HUES64 (cell line): ENCODE data around the gene ITIH1.

ENCODE experiments used
- H3K27ac ChIP-seq: 2 replicates; pipeline ENCODE4 v1.7.0; 2013; ENCODE audit warnings: low read depth, low read length, inconsistent platforms
- H3K27me3 ChIP-seq: 2 replicates; pipeline ENCODE4 v1.6.1; 2013; ENCODE audit warnings: mild to moderate bottlenecking, low read length; ENCODE audit not compliant: insufficient read depth
- H3K36me3 ChIP-seq: 2 replicates; pipeline ENCODE4 v1.6.1; 2013; ENCODE audit warnings: mild to moderate bottlenecking, low read length; ENCODE audit not compliant: insufficient read depth
- H3K4me1 ChIP-seq: 2 replicates; pipeline ENCODE4 v1.6.1; 2013; ENCODE audit warnings: mild to moderate bottlenecking, low read length, moderate library complexity; ENCODE audit not compliant: insufficient read depth
- H3K4me3 ChIP-seq: 2 replicates; pipeline ENCODE4 v1.5.1; 2013; ENCODE audit warnings: mild to moderate bottlenecking, low read length, moderate library complexity
- H3K9ac ChIP-seq: 2 replicates; pipeline ENCODE4 v1.6.1; 2013; ENCODE audit warnings: mild to moderate bottlenecking, low read depth, low read length
- H3K9me3 ChIP-seq: 2 replicates; pipeline ENCODE4 v1.6.1; 2013; ENCODE audit warnings: low read depth, low read length; ENCODE audit not compliant: insufficient read depth
- WGBS: fragments of 150-250, 120-280 bp; methylation state at CpG from one replicate; pipeline ENCODE4 v1.1.7; 2013; ENCODE audit warnings: missing lambda C conversion rate; 5-methylcytosine and 5-hydroxymethylcytosine counted together

ITIH1 gene

GRCh38 chr3:52756141-52756540 is 21.3 kb upstream of the ITIH1 start:
- Histone ChIP-seq H3K4me1 (no peaks in the 10 kb centered on the region), H3K36me3 (peaks cover 87% of the 10 kb centered on the region), H3K27me3 (no peaks in the 10 kb centered on the region), H3K4me3 (no peak overlapping the region), H3K9ac (no peak overlapping the region), H3K9me3 (no peaks in the 10 kb centered on the region), H3K27ac (no peak overlapping the region)
- WGBS, result 100% methylated on average over 1 of the region's 1 CpG

- no peaks in the 10 kb centered on the region for H3K4me1 ChIP-seq
- 89% methylated on average over 2 of the region's 2 CpGs for WGBS
- no peaks in the 10 kb centered on the region for H3K9me3 ChIP-seq
- no peak overlapping the region for H3K27ac ChIP-seq
- no peaks in the 10 kb centered on the region for H3K27me3 ChIP-seq
- no peak overlapping the region for H3K4me3 ChIP-seq
- peaks cover 87% of the 10 kb centered on the region for H3K36me3 ChIP-seq
- H3K9ac ChIP-seq, result no peak overlapping the region
Measured at GRCh38 chr3:52763466-52763865, 13.9 kb upstream of the ITIH1 start.

- Histone ChIP-seq H3K27me3 (no peaks in the 10 kb centered on the region), H3K9me3 (no peaks in the 10 kb centered on the region), H3K27ac (no peak overlapping the region; the same call in none of the 2 replicates), H3K4me1 (peaks cover 10% of the 10 kb centered on the region), H3K9ac (peak overlapping the region; percentile 94), H3K4me3 (peak overlapping the region; percentile 87), H3K36me3 (peaks cover 30% of the 10 kb centered on the region)
- 21% methylated on average over 13 of the region's 13 CpGs for WGBS
Measured at GRCh38 chr3:52769786-52770455, 7.5 kb upstream of the ITIH1 start.

- H3K36me3 ChIP-seq, result peaks cover 22% of the 10 kb centered on the region
- WGBS, result under 1% methylated on average over 67 of the region's 67 CpGs
- H3K9me3 ChIP-seq, result no peaks in the 10 kb centered on the region
- no peaks in the 10 kb centered on the region for H3K27me3 ChIP-seq
- H3K27ac ChIP-seq, result peak within 1 kb of the TSS; percentile 69
- H3K9ac ChIP-seq, result peak within 1 kb of the TSS; percentile 94
- peaks cover 10% of the 10 kb centered on the region for H3K4me1 ChIP-seq
- peak within 1 kb of the TSS; percentile 87 for H3K4me3 ChIP-seq
Measured at GRCh38 chr3:52770496-52771333, 6.7 kb upstream of the ITIH1 start, which contains the start of gene NEK4. TSS of gene NEK4 (minus strand) at chr3:52770940. CDS start at chr3:52770746, 194 bp downstream.

GRCh38 chr3:52771334-52771681 is 6.1 kb upstream of the ITIH1 start:
- Histone ChIP-seq H3K27me3 (no peaks in the 10 kb centered on the region), H3K4me1 (peaks cover 10% of the 10 kb centered on the region), H3K4me3 (peak overlapping the region; percentile 87), H3K9me3 (no peaks in the 10 kb centered on the region), H3K27ac (peak overlapping the region; percentile 69), H3K9ac (peak overlapping the region; percentile 94), H3K36me3 (peaks cover 17% of the 10 kb centered on the region)
- WGBS, result 54% methylated on average over 5 of the region's 5 CpGs

- Histone ChIP-seq H3K9ac (no peak overlapping the region), H3K36me3 (peaks cover 14% of the 10 kb centered on the region), H3K9me3 (no peaks in the 10 kb centered on the region), H3K27me3 (no peaks in the 10 kb centered on the region), H3K27ac (no peak overlapping the region), H3K4me1 (peaks cover 10% of the 10 kb centered on the region), H3K4me3 (peak overlapping the region; percentile 87)
- WGBS, result 93% methylated on average over 10 of the region's 10 CpGs
Measured at GRCh38 chr3:52771702-52772101, 5.7 kb upstream of the ITIH1 start.

GRCh38 chr3:52773361-52774065 is 3.9 kb upstream of the ITIH1 start:
- H3K4me3 ChIP-seq, result no peak overlapping the region
- H3K9ac ChIP-seq, result no peak overlapping the region
- H3K27me3 ChIP-seq, result no peaks in the 10 kb centered on the region
- no peak overlapping the region for H3K27ac ChIP-seq
- H3K9me3 ChIP-seq, result no peaks in the 10 kb centered on the region
- H3K36me3 ChIP-seq, result no peaks in the 10 kb centered on the region
- H3K4me1 ChIP-seq, result peaks cover 10% of the 10 kb centered on the region
- WGBS, result 94% methylated on average over 12 of the region's 13 CpGs

GRCh38 chr3:52774066-52774713 is 3.2 kb upstream of the ITIH1 start:
- H3K4me1 ChIP-seq, result peaks cover 10% of the 10 kb centered on the region
- H3K9me3 ChIP-seq, result no peaks in the 10 kb centered on the region
- H3K27me3 ChIP-seq, result no peaks in the 10 kb centered on the region
- no peak overlapping the region for H3K27ac ChIP-seq
- no peak overlapping the region for H3K4me3 ChIP-seq
- H3K9ac ChIP-seq, result no peak overlapping the region
- H3K36me3 ChIP-seq, result no peaks in the 10 kb centered on the region
- WGBS, result 84% methylated on average over 8 of the region's 8 CpGs

- Histone ChIP-seq H3K27ac (no peak overlapping the region), H3K4me3 (no peak overlapping the region), H3K9ac (no peak overlapping the region), H3K4me1 (peaks cover 4% of the 10 kb centered on the region; the same call in 1 of the 2 replicates), H3K27me3 (no peaks in the 10 kb centered on the region), H3K36me3 (no peaks in the 10 kb centered on the region), H3K9me3 (no peaks in the 10 kb centered on the region)
- WGBS, result 86% methylated on average over 6 of the region's 6 CpGs
Measured at GRCh38 chr3:52774901-52775864, 2.2 kb upstream of the ITIH1 start.

- Histone ChIP-seq H3K4me1 (peaks cover 4% of the 10 kb centered on the region; the same call in 1 of the 2 replicates), H3K9ac (no peak overlapping the region), H3K27me3 (no peaks in the 10 kb centered on the region; the same call in 1 of the 2 replicates), H3K27ac (no peak overlapping the region), H3K9me3 (no peaks in the 10 kb centered on the region), H3K4me3 (no peak overlapping the region), H3K36me3 (no peaks in the 10 kb centered on the region)
- 83% methylated on average over 8 of the region's 8 CpGs for WGBS
Measured at GRCh38 chr3:52775877-52776276, 1.5 kb upstream of the ITIH1 start.
